Psoas muscle (tissue), 8 donors: Measurements from ENCODE around the gene LMO4. TPM values are rescaled to one million over a fixed set of nuclear protein-coding genes. Genes with fewer than 3 reads are reported as not detected.

Experiments used
- ATAC-seq, 4 donors: fragments of 200-7000 bp; cut with Tn5 transposase; one replicate each; pipeline ENCODE4 v1.9.1; 2020; ENCODE audit warnings: moderate library complexity in 3 of 4, mild to moderate bottlenecking in 2 of 4
- DNase-seq, 2 donors: peaks; one replicate each; pipeline ENCODE4 v3.0.0-alpha.2; 2020
- H3K27ac ChIP-seq: fragments of 200-600 bp; one replicate; pipeline ENCODE4 v1.8.0; 2022
- H3K27me3 ChIP-seq, 3 donors: fragments of 200-600 bp in 1 of 3; one replicate each; pipeline versions ENCODE4 v1.6.1 to v1.8.0; 2013 to 2022; ENCODE audit warnings: low read length in 2 of 3, mild to moderate bottlenecking in 2 of 3, moderate library complexity in 1 of 3; ENCODE audit not compliant: insufficient read depth in 3 of 3
- H3K36me3 ChIP-seq, 2 donors: fragments of 200-600 bp in 1 of 2; one replicate each; pipeline versions ENCODE4 v1.6.1 to v1.8.0; 2013 to 2022; ENCODE audit warnings: low read depth in 1 of 2, mild to moderate bottlenecking in 1 of 2, moderate library complexity in 1 of 2; ENCODE audit not compliant: insufficient read depth in 1 of 2
- H3K4me1 ChIP-seq: fragments of 200-600 bp; one replicate; pipeline ENCODE4 v1.8.0; 2022
- H3K4me3 ChIP-seq: fragments of 200-600 bp; one replicate; pipeline ENCODE4 v1.8.0; 2022; ENCODE audit warnings: mild to moderate bottlenecking
- H3K9me3 ChIP-seq: fragments of 200-600 bp; one replicate; pipeline ENCODE4 v1.8.0; 2022
- WGBS, 3 donors: extraction: QIAGEN DNeasy Blood & Tissue Kit; methylation state at CpG; one replicate each; pipeline versions ENCODE4 v1.1.6 to v1.1.7; 2013; 5-methylcytosine and 5-hydroxymethylcytosine counted together
- intact Hi-C, 2 donors: fragments of 100-400 bp; cut with DNase I; formaldehyde crosslinking; loops; one replicate each; pipeline versions ENCODE4 v1.11.0 to v1.14.2; 2022
- polyA plus RNA-seq, 3 donors: library from polyadenylated mRNA; stranded (reverse); fragments of 200-250 nt; gene quantifications; one replicate each; pipeline ENCODE4 v1.2.3, GENCODE V29; 2013
- total RNA-seq, 4 donors: library from RNA; stranded (reverse); fragmentation: NEBNext Ultra II Directional in 2 of 4; extraction: Animal tissue kit (Norgen Biotek cat#: 25700) in 2 of 4; gene quantifications; one replicate each; pipeline versions ENCODE4 v1.2.1 to v1.2.4, GENCODE V29; 2021 to 2023
- TF ChIP-seq, protein P1 (sequence below): fragments of 200-600 bp; IDR thresholded peaks from one replicate; pipeline ENCODE4 v1.8.0; 2022; ENCODE audit warnings: antibody characterized with exemption
- donor health status: healthy with polysubstance abuse.
- donor health status: DM: no; HTN: no; CAD: no; lungs with moderate emphysema.
- donor health status: Bipolar disorder and iron deficiency.
- donor health status: healthy.
- donor health status: DM: yes; HTN: yes; CAD: no.
- donor health status: DM: no; HTN: no; CAD: no.
- donor health status: DM: no; HTN: no; CAD: no.
- donor health status: DM: yes; HTN: yes; CAD: no.

LMO4 gene
- total and polyA plus RNA-seq, 7 donors, result 19.8 to 75.9 (median 30.8) TPM

- no peaks in the 10 kb centered on the region for H3K36me3 ChIP-seq
- DNase-seq (no peak), ATAC-seq (no peak)
- WGBS, 3 donors, result 77 to 79% (median 78%) methylated on average over 1 of the region's 1 CpG
- H3K4me3 ChIP-seq, result no peak overlapping the region
- H3K9me3 ChIP-seq, result no peaks in the 10 kb centered on the region
- TF ChIP-seq, protein P1, sequence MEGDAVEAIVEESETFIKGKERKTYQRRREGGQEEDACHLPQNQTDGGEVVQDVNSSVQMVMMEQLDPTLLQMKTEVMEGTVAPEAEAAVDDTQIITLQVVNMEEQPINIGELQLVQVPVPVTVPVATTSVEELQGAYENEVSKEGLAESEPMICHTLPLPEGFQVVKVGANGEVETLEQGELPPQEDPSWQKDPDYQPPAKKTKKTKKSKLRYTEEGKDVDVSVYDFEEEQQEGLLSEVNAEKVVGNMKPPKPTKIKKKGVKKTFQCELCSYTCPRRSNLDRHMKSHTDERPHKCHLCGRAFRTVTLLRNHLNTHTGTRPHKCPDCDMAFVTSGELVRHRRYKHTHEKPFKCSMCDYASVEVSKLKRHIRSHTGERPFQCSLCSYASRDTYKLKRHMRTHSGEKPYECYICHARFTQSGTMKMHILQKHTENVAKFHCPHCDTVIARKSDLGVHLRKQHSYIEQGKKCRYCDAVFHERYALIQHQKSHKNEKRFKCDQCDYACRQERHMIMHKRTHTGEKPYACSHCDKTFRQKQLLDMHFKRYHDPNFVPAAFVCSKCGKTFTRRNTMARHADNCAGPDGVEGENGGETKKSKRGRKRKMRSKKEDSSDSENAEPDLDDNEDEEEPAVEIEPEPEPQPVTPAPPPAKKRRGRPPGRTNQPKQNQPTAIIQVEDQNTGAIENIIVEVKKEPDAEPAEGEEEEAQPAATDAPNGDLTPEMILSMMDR, result no peak
- H3K4me1 ChIP-seq, result no peaks in the 10 kb centered on the region
- no peaks in the 10 kb centered on the region for H3K27me3 ChIP-seq
- intact Hi-C loops, result no loop called here
- H3K27ac ChIP-seq, result no peak overlapping the region
These were observed 29.5 kb downstream of the LMO4 start for GRCh38 chr1:87358219-87358618.

DNA sequence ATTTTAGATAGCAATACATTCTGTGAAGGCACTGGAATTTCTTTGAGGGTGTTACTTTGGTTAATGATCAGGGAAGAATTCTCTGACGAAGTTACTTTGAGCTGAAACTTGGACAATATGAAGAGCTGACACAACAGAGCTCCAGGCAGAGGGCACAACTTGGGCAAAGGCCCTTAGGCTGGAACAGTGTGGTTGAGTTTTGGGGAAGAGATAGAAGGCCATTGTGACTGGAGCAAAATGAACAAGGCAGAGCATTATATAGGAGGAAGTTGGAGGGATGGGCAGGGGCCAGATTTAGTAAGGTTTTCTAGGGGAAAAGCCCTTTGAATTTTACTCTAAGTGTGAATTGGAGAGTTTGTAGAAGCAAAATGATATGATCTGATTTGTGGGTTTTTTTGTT is 30.9 kb downstream of the LMO4 start:
- TF ChIP-seq, protein P1, result no peak
- no peak overlapping the region for H3K27ac ChIP-seq
- no peak for ATAC-seq
- WGBS, 3 donors, result 92 to 100% (median 92%) methylated on average over 1 of the region's 1 CpG
- no peaks in the 10 kb centered on the region for H3K4me1 ChIP-seq
- no peaks in the 10 kb centered on the region for H3K36me3 ChIP-seq
- H3K4me3 ChIP-seq, result no peak overlapping the region
- no peaks in the 10 kb centered on the region for H3K27me3 ChIP-seq
- intact Hi-C loops, result no loop called here
- DNase-seq, result no peak
- no peaks in the 10 kb centered on the region for H3K9me3 ChIP-seq

DNA sequence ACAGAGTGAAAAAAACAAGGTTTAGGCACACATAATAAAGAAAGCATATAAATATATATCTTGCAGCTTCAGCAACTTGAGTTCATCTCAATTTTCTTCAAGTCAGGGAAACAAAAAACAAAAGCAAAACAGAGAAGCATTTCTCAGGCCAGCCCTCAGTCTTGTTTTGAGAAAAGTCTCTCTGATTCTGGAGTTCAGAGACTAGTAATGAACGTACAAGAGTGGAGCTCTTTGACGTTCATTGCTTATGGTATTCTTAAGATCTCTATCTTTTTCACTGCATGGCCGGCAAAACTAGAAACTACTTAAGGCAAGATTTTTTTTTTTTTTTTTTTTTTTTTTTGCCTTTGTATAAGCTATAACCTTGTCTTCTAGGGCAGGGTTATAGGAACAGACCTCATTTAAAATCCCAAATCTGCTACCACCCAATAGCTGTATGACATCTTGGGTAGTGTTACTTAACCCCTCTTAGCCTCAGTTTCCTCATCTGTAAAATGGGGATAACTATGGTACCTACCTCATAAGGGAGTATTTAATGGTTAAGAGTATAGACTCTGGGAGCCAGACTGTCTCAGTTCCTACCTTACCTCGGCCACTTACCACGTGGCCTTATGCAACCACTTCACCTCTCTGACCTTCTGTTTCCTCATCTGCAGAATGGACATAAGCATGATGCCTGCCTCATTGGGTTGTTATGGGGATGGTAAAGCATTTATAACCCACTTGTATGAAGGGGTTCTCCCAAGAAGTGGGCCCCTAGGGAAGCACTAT is 33.6 kb downstream of the LMO4 start:
- TF ChIP-seq, protein P1, result no peak

DNA sequence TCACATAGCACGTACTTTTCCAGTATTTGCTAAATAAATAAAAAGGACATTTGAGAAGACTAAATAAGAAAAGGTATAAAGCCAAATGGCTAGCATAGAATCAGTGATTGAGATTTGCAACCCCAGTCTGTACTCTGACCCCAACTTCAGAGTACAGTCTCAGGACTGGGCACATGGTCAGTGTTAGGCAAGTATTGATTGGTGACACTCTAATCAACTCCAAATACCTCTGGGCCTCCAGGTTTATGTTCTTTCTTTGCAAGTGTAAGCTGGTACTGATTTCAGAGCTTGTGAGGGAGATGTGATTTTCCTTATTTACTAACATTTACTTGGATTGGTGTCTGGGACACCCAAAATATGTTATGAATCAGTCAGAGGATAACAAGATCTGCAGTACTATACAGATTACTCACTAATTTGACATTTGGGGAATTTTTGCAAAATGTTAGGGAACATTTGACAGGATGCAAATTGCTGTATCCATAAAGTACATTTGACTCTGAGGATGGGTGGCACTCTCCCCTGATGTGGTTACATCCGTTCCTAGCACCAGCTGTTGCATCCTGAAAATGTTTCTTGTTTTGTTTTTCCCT is 34.2 kb downstream of the LMO4 start:
- intact Hi-C loops, result no loop called here
- ATAC-seq, result no peak
- DNase-seq, result no peak
- no peak overlapping the region for H3K4me3 ChIP-seq
- 73 to 92% (median 80%) methylated on average over 2 of the region's 2 CpGs for WGBS, 3 donors
- H3K27ac ChIP-seq, result no peak overlapping the region
- TF ChIP-seq, protein P1, result no peak
- H3K27me3 ChIP-seq, result no peaks in the 10 kb centered on the region
- no peaks in the 10 kb centered on the region for H3K9me3 ChIP-seq
- no peaks in the 10 kb centered on the region for H3K4me1 ChIP-seq
- no peaks in the 10 kb centered on the region for H3K36me3 ChIP-seq

More for the DNA sequence above, 33.6 kb downstream of the LMO4 start:
- Histone ChIP-seq H3K27me3 (no peaks in the 10 kb centered on the region), H3K27ac (no peak overlapping the region), H3K4me1 (no peaks in the 10 kb centered on the region), H3K36me3 (no peaks in the 10 kb centered on the region), H3K4me3 (no peak overlapping the region), H3K9me3 (no peaks in the 10 kb centered on the region)
- 72 to 79% (median 76%) methylated on average over 5 of the region's 5 CpGs for WGBS, 3 donors
- no peak for ATAC-seq
- no peak for DNase-seq
- intact Hi-C loops, result no loop called here
